Stimulated activated CD4-positive, alpha-beta T cell treated with anti-CD3 and anti-CD28 coated beads, TNF-alpha, amount 100 ng/mL, for 48 hours (primary cell): Measurements from ENCODE around the gene ARHGEF6.

Source experiments
- DNase-seq, 3 donors: peaks; one replicate each; pipeline ENCODE4 v3.0.0-alpha.2; 2020; ENCODE audit warnings: low read depth in 3 of 3

ARHGEF6 gene

DNA sequence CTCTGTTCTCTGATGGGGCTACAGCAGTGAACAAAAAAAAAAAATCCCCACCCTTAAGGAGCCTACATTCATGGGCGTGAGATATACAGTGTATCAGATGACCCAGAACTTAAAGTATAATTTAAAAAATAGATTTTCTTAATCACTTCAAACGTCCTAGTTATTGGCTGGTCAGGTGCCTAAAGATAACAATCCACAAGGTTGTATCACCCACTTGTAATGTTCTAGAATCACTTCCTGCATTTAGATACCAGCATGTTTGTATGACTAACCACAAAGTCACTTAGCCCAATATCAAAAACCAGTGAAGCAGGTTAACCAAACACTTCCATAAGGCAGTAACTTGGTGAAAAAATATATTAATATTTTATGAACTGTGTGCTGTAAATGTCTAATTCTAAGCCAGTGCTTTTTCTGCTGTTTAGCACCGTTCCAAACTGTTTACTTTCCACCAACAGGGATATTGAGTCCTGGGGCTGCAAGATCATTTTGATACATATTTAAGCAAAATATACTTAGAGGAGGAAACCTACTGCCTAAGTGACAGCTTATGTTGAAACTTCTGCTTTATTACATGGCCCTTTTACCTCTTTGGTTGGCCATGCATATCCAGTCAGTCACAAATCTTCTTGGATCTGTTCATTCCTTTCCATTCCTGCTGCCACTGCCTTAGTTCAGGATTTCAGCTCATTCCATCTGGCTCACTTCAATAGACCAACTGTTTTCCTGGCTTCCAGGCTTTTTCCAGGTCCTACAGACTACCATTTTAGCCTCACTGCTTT is 89.5 kb downstream of the ARHGEF6 start:
- DNase-seq: no peak

- no peak for DNase-seq
Observed at GRCh38 chrX:136689436-136689835, 91.3 kb downstream of the ARHGEF6 start.

GRCh38 chrX:136687457-136687856 is 93.3 kb downstream of the ARHGEF6 start:
- no peak for DNase-seq

- no peak for DNase-seq
Observed at GRCh38 chrX:136684120-136684519, 96.6 kb downstream of the ARHGEF6 start.

GRCh38 chrX:136679531-136679930 is 101.2 kb downstream of the ARHGEF6 start:
- DNase-seq: no peak

DNA sequence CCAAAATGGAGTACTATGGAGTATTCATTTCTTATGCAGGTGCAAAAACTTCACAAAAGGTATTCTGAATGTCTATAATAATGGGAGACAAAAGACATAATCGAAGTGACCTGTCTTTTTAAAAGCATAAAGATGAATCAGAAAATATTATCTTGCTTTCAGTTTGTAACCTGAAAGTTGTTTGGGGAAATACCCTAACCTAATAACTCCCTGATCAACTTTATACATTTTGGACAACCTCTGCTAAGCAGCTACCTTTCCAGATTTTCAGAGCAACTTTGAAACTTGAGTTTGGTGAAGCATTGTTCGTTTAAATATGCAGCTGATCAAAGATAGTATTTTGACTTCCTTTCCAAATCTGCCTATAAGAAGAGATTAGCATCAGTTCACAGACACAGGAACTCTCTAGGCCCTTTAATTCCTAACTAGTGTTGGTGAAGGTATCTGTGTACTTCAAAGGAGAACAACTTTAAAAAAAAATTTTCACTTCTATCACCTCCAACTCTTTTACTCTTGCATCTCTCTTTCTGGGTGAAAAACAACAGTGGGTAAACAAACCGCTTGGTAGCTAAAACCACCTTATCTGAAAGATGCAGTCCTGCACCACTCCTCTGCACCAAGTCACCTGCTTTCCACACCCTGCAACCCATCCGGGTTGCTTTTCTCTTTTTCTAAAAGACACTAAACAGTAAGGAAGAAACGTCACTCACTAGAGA is 106.3 kb downstream of the ARHGEF6 start:
- DNase-seq: no peak

GRCh38 chrX:136671006-136671610 is 109.6 kb downstream of the ARHGEF6 start:
- no peak for DNase-seq

DNA sequence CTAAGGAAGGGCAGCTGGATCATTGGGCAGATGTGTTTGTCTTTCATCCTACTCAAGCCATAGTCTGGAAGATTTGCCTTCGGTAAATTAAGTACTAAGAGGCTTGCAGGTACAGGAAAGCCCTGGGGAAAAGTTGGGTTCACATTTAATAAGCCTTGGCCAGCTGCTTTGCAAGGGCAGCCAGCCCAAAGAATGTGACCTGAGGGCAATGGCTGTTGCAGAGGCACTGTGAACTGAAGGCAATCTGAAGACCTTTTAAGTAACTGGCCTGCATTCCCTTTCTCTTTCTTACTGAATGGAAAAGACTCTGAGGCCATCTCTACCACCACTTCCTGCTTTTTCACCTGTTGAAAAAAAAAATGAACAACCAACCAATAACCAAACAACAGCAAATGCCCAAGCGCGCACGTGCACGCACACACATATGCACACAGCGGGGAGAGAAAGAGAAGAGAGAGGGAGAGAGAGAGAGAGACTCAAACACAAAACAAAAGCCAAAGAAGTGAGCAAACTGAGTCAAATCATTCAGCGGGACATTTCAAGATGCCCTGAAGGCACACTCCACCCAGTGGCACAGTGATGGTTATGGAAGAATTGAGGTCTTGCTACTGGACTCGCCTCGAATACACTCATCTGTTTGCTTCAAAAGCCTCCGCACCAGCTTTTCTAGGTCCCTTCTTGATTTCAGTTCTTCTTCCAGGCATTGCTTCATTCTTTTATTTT is 113.1 kb downstream of the ARHGEF6 start:
- no peak for DNase-seq

- DNase-seq: no peak
Observed at GRCh38 chrX:136666088-136666487, 114.6 kb downstream of the ARHGEF6 start.

DNA sequence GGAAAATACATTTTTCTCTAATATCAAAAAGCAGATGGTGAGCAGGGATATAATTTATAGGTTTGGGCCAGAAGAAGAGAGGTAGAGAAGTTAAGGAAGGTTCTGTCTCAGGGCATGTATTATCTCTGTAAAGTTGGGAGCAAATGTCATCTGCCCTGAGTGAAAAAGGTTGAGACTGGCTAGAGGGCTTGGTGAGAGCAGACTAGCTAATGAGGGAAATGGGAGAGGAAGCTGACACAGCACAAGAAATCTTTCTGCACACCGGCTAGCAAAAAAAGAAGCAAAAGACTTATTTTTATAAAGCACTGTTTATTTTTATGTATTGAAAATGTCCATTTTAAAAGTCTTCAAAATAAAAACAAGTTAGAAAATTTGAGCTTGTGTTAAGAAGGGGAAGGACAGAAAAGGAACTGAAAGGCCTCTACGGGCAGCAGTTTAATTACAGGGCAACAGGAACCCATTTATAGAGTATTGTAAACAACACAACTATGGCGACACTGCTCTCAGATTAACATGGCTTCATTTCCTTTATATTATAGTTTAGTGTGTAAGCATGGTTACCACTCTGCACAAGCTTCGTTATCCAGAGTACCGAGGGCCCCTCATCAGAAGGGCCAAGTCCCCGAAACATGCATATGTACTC is 115.4 kb downstream of the ARHGEF6 start:
- no peak for DNase-seq

DNA sequence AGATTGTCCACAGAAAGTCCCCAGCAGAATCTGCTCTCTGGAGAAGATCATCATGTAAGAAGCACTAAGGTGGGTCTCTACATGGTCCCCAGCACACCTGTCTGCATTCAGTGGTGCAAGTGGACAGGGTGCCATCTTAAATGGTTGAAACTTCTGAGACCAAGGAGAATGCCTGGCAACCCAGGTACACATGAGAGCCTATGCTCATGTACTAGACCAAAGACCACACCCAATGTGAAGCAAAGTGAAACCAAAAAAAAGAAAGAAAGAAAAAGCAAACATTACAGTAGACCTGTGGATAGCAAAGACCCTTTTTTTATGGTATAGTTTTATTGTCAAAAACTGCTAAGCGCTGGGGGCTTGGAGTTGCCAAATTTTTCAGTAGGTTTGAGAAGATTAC is 117.8 kb downstream of the ARHGEF6 start:
- no peak for DNase-seq

GRCh38 chrX:136662104-136662503 is 118.6 kb downstream of the ARHGEF6 start:
- no peak for DNase-seq

- DNase-seq: no peak
Observed at GRCh38 chrX:136660896-136661295, 119.8 kb downstream of the ARHGEF6 start.

DNA sequence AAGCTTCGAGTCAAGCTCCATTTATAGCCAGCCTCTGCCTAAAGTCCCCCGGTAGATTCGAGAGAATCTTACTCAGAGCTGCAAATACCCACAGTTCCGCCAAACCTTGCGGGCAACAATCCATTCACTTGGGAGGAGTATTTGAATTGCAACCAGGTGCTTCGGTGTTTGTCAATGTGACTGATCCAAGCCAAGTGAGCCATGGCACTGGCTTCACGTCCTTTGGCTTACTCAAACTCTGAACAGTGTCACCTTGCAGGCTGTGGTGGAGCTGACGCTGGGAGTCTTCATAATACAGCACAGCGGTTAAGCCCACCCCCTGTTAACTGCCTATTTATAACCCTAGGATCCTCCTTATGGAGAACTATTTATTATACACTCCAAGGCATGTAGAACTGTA is 121.6 kb downstream of the ARHGEF6 start:
- no peak for DNase-seq

- DNase-seq: no peak
Observed at GRCh38 chrX:136658151-136658550, 122.6 kb downstream of the ARHGEF6 start.

DNA sequence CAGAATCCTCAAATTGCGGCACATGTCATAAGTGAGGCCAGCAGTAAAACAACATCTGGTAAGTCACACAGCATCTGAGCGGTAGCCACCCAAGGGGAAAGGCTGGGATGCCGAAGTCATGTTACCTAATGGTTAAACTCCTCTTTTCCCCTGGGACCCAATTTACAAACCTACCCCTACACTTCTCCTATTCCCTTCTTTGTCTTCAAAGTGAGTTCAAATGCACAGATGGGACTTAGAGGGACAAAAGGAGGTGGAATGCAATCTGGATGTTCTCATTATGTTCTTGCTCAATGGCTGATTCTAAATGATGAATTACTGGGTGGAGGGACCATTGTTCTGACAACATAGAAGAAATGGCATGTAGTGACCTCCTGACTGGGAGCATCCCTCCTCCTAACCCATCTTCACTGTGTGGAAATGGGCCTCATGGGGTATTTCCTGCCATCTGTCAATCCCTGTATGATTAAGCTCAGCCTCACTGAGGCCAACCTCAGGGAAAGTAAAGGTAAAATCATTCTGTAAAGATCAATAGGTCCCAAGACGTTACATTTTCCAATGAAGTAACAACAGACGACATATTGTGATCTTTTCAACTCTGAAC is 124.3 kb downstream of the ARHGEF6 start:
- no peak for DNase-seq

DNA sequence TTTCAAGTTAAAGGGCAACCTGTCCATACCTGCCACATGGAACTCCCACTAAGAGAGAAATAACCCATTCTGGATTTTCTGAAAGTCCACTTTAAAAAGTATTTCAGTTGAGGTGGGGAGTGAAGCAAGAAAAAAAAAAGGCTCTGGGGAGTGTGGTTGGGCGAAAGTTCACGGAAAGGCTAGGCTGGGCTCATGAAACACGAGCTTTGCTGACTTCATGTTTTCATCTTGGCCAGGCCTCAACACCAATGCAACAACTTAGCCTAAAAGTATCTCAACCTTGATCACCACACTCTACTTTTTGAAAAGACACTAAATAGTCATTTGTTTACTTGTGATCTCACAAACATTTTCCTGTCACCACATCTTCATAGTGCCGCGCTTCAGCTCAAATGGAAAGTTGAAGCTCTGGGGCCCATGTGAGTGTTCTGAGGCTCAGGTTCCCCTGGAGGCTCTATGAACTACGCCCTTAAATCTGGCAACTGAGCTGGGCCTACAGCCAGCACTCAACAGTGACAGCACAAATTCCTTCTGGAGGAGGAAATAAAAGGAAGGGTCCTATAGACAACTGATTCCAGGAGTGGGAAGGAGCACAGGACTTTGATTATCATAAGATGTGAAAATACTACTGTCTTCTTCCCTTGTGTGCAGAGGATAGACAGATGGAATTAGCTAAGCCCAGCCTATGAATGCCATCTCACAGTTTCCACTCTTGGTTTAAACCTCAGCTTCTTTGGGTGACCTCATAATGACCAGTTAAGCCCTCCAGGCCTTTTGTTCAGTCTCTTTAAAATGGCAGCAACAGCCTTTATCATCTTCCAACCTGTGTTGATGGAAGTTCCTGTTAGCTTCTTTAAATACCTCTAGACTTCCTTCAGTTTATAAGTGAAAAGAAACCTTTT is 127.7 kb downstream of the ARHGEF6 start:
- no peak for DNase-seq

DNA sequence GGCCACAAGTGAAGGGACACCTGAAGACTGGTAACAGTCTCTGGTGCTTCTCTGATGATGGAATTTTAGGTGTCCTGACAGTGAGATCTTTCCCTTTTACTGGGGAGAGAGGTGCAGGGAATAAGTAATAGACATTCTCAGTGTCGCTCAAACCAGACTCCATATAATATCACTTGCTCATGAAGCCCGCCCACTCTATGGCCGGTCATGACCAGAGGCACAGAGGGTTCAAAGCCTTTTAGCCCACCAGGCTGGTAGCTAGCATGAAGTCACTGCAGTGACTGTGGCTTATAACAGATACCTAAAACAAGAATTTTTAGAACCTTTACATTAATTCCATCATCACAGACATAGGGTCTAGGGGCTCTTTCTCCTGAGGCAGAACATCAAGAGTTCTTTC is 129.9 kb downstream of the ARHGEF6 start:
- DNase-seq: no peak

- DNase-seq: no peak
Observed at GRCh38 chrX:136647677-136648360, 132.9 kb downstream of the ARHGEF6 start, which contains the start of gene CD40LG. CD40LG (plus strand) TSS chrX:136648158; CDS start chrX:136648249, 91 bp downstream.
